ENCODE data around the gene MED23. TPM values are rescaled to one million over a fixed set of nuclear protein-coding genes. Genes with fewer than 3 reads are reported as not detected.

The MED23 gene
- polyA plus RNA-seq, 1 of the 3 experiments (the other 2 are of a cell fraction): 10.1 TPM

GRCh38 chr6:131552572-131552971 lies 75.5 kb downstream of the MED23 start (continued):
- TF ChIP-seq RXRA (IDR thresholded peaks at IDR 0.05; ENCODE audit: borderline replicate concordance, low read depth) (no peak), JUND (IDR thresholded peaks at IDR 0.05) (no peak), TCF12 (IDR thresholded peaks at IDR 0.05) (no peak), ELF1 (IDR thresholded peaks at IDR 0.05) (no peak), YY1 (IDR thresholded peaks at IDR 0.05; ENCODE audit: low read depth) (no peak)

GRCh38 chr6:131551902-131552301 lies 76.1 kb downstream of the MED23 start:
- CTCF ChIA-PET: interaction anchor here (0.7 to 1.1 kb wide), 3 partner anchors 11 to 667 kb away, joined by 3 to 5 read pairs (median 3); partner anchors contain the start of gene MED23
- Histone ChIP-seq H3K4me2 (no peak overlapping the region), H3F3A (replicated peaks; ENCODE audit: insufficient read depth) (no peaks in the 10 kb centered on the region), H3K4me3 (ENCODE audit: low read depth in 2 of 2, low read length in 1 of 2) (no peak overlapping the region), H3K79me2 (ENCODE audit: insufficient read depth) (no peaks in the 10 kb centered on the region), H3K9me2 (no peaks in the 10 kb centered on the region), H3K27ac (ENCODE audit: low read depth in 2 of 2, low read length in 1 of 2) (no peak overlapping the region), H2AFZ (ENCODE audit: low read depth) (no peak overlapping the region), H3K9me3 (no peaks in the 10 kb centered on the region), H3K27me3 (ENCODE audit: insufficient read depth) (peaks cover 9% of the 10 kb centered on the region; the same call in 1 of the 2 replicates), H3K4me1 (ENCODE audit: control insufficient read depth in 1 of 2, insufficient read depth in 2 of 2, low read depth in 1 of 2, low read length in 1 of 2) (no peaks in the 10 kb centered on the region), H3K36me3 (replicated peaks in 1 of 2; ENCODE audit: control insufficient read depth in 1 of 2, insufficient read depth in 2 of 2, low read length in 1 of 2) (no peaks in the 10 kb centered on the region), H3K9ac (no peak overlapping the region), H4K20me1 (ENCODE audit: insufficient read depth) (no peaks in the 10 kb centered on the region)
- POLR2A ChIA-PET: no interaction called here
- WGBS (ENCODE audit: low lambda C conversion rate): 24% methylated on average over 4 of the region's 4 CpGs
- no peak for TF ChIP-seq RFX5 (IDR thresholded peaks at IDR 0.05; ENCODE audit: low read length)
- no peak for TF ChIP-seq YY1 (IDR thresholded peaks at IDR 0.05; ENCODE audit: low read depth)
- no peak for TF ChIP-seq EZH2phosphoT487 (IDR thresholded peaks at IDR 0.05; ENCODE audit: borderline replicate concordance, low read depth)
- TF ChIP-seq RXRA (IDR thresholded peaks at IDR 0.05; ENCODE audit: borderline replicate concordance, low read depth): no peak
- TF ChIP-seq POLR2AphosphoS5 (IDR thresholded peaks at IDR 0.05; ENCODE audit: low read depth, low read length): no peak
- no peak for TF ChIP-seq GATA2 (CRISPR knock-in tag; IDR thresholded peaks at IDR 0.05)
- TF ChIP-seq GABPA (IDR thresholded peaks at IDR 0.05; ENCODE audit: low read depth): no peak
- no peak for TF ChIP-seq ELF1 (IDR thresholded peaks at IDR 0.05)
- TF ChIP-seq SIN3A (IDR thresholded peaks at IDR 0.05; ENCODE audit: borderline replicate concordance, low read depth, low read length): no peak
- no peak for TF ChIP-seq PBX3 (IDR thresholded peaks at IDR 0.05)
- TF ChIP-seq REST (IDR thresholded peaks at IDR 0.05; ENCODE audit: low read depth, low read length): no peak
- TF ChIP-seq NFIC (IDR thresholded peaks at IDR 0.05; ENCODE audit: borderline replicate concordance): no peak
- no peak for TF ChIP-seq USF2 (IDR thresholded peaks at IDR 0.05; ENCODE audit: borderline replicate concordance, low read depth, low read length)
- no peak for TF ChIP-seq ZBTB33 (IDR thresholded peaks at IDR 0.05; ENCODE audit: borderline replicate concordance, low read depth)
- no peak for TF ChIP-seq NRF1 (IDR thresholded peaks at IDR 0.05; ENCODE audit: low read depth, low read length)
- no peak for TF ChIP-seq CTCF (IDR thresholded peaks at IDR 0.05)
- DNase-seq: no peak

Measured in SK-N-SH (cell line).